SU-DHL-6 (cell line): ENCODE results near the gene TMEM119.

Source experiments
- H2AFZ ChIP-seq: fragments of 200-600 bp; sonication (generic); 2 replicates; pipeline ENCODE4 v1.6.1; 2014; ENCODE audit warnings: low read depth, mild to moderate bottlenecking, moderate library complexity, mixed read lengths, antibody characterized with exemption, low read length; ENCODE audit not compliant: severe bottlenecking
- H3F3A ChIP-seq: fragments of 200-600 bp; shearing (Covaris generic); 2 replicates; pipeline ENCODE4 v1.6.0; 2016; ENCODE audit warnings: antibody characterized with exemption, mild to moderate bottlenecking; ENCODE audit not compliant: insufficient read depth
- H3K27ac ChIP-seq: fragments of 200-600 bp; sonication (generic); 2 replicates; pipeline ENCODE4 v1.5.1; 2016; ENCODE audit warnings: low read depth, mild to moderate bottlenecking, low read length, moderate library complexity, mixed read lengths
- H3K27me3 ChIP-seq: fragments of 200-600 bp; sonication (generic), shearing (Covaris generic); 2 replicates; pipeline ENCODE4 v1.6.0; 2014; ENCODE audit warnings: mild to moderate bottlenecking, low read length
- H3K36me3 ChIP-seq: fragments of 200-600 bp; sonication (generic); 2 replicates; pipeline ENCODE4 v1.6.1; 2014; ENCODE audit warnings: mild to moderate bottlenecking, low read length, mixed read lengths
- H3K4me2 ChIP-seq: fragments of 300-600, 200-600 bp; shearing (Covaris generic), sonication (generic); 2 replicates; pipeline ENCODE4 v1.6.0; 2014; ENCODE audit warnings: low read length, low read depth, mild to moderate bottlenecking; ENCODE audit not compliant: poor library complexity, severe bottlenecking
- H3K4me3 ChIP-seq: fragments of 200-600 bp; sonication (generic); 2 replicates; pipeline ENCODE4 v1.5.1; 2014; ENCODE audit warnings: antibody characterized with exemption, low read length, mild to moderate bottlenecking, mixed read lengths; ENCODE audit not compliant: insufficient read depth, poor library complexity, severe bottlenecking
- H3K79me2 ChIP-seq: fragments of 200-600 bp; sonication (generic); 2 replicates; pipeline ENCODE4 v1.6.1; 2014; ENCODE audit warnings: mild to moderate bottlenecking, low read length, moderate library complexity; ENCODE audit not compliant: insufficient read depth
- H3K9ac ChIP-seq: fragments of 200-600 bp; sonication (generic); 2 replicates; pipeline ENCODE4 v1.7.0; 2014; ENCODE audit warnings: mild to moderate bottlenecking, low read length
- H3K9me2 ChIP-seq: fragments of 200-600 bp; sonication (generic); replicated peaks from 2 replicates; pipeline ENCODE4 v1.6.1; 2014; ENCODE audit warnings: low read length; ENCODE audit not compliant: insufficient read depth
- H3K9me3 ChIP-seq: fragments of 200-600 bp; sonication (generic); 2 replicates; pipeline ENCODE4 v1.6.1; 2014; ENCODE audit warnings: low read length, mixed read lengths; ENCODE audit not compliant: insufficient read depth
- H4K20me1 ChIP-seq: fragments of 200-600 bp; sonication (generic); 2 replicates; pipeline ENCODE4 v1.6.1; 2014; ENCODE audit warnings: low read depth, mild to moderate bottlenecking, antibody characterized with exemption, low read length, moderate library complexity, mixed read lengths
- CTCF ChIP-seq: fragments of 200-600 bp; sonication (generic); IDR thresholded peaks from one replicate; pipeline ENCODE4 v1.5.1; 2017; ENCODE audit warnings: antibody characterized with exemption, mild to moderate bottlenecking, low read length, moderate library complexity; ENCODE audit not compliant: insufficient read depth, poor library complexity, severe bottlenecking
- EZH2phosphoT487 ChIP-seq: fragments of 200-600 bp; sonication (generic), shearing (Covaris generic); conservative IDR thresholded peaks from 2 replicates; pipeline ENCODE4 v1.6.1; 2018; ENCODE audit warnings: mild to moderate bottlenecking, antibody characterized with exemption, low read length, moderate library complexity, mixed read lengths

The TMEM119 gene

GRCh38 chr12:108627134-108627920 lies 29.4 kb upstream of the TMEM119 start:
- TF ChIP-seq CTCF (no peak), EZH2phosphoT487 (no peak)
- no peak overlapping the region for H2AFZ ChIP-seq
- no peaks in the 10 kb centered on the region for H3K9me2 ChIP-seq
- H3F3A ChIP-seq: no peaks in the 10 kb centered on the region
- no peak overlapping the region for H3K4me2 ChIP-seq
- H3K36me3 ChIP-seq: no peaks in the 10 kb centered on the region
- no peaks in the 10 kb centered on the region for H3K27me3 ChIP-seq
- H3K9ac ChIP-seq: no peak overlapping the region
- H3K27ac ChIP-seq: no peak overlapping the region
- no peaks in the 10 kb centered on the region for H4K20me1 ChIP-seq
- no peaks in the 10 kb centered on the region for H3K9me3 ChIP-seq
- H3K79me2 ChIP-seq: no peaks in the 10 kb centered on the region
- H3K4me3 ChIP-seq: no peak overlapping the region

- H3K9me3 ChIP-seq: no peaks in the 10 kb centered on the region
- no peak for TF ChIP-seq EZH2phosphoT487
- TF ChIP-seq CTCF: no peak
- H3K4me3 ChIP-seq: no peak overlapping the region
- no peak overlapping the region for H3K9ac ChIP-seq
- H3K9me2 ChIP-seq: no peaks in the 10 kb centered on the region
- H4K20me1 ChIP-seq: no peaks in the 10 kb centered on the region
- no peaks in the 10 kb centered on the region for H3K79me2 ChIP-seq
- no peaks in the 10 kb centered on the region for H3K36me3 ChIP-seq
- no peak overlapping the region for H3K27ac ChIP-seq
- H3F3A ChIP-seq: no peaks in the 10 kb centered on the region
- no peak overlapping the region for H2AFZ ChIP-seq
- no peak overlapping the region for H3K4me2 ChIP-seq
- H3K27me3 ChIP-seq: no peaks in the 10 kb centered on the region
These were observed 27.3 kb upstream of the TMEM119 start for GRCh38 chr12:108625228-108625627.

- no peak overlapping the region for H3K4me3 ChIP-seq
- no peaks in the 10 kb centered on the region for H3K27me3 ChIP-seq
- no peaks in the 10 kb centered on the region for H3K79me2 ChIP-seq
- no peak overlapping the region for H3K4me2 ChIP-seq
- H2AFZ ChIP-seq: no peak overlapping the region
- H3K27ac ChIP-seq: no peak overlapping the region
- H3K36me3 ChIP-seq: no peaks in the 10 kb centered on the region
- no peak for TF ChIP-seq EZH2phosphoT487
- TF ChIP-seq CTCF: no peak
- no peaks in the 10 kb centered on the region for H3K9me3 ChIP-seq
- no peaks in the 10 kb centered on the region for H3K9me2 ChIP-seq
- no peaks in the 10 kb centered on the region for H3F3A ChIP-seq
- H3K9ac ChIP-seq: no peak overlapping the region
- H4K20me1 ChIP-seq: no peaks in the 10 kb centered on the region
These were observed 25.7 kb upstream of the TMEM119 start for GRCh38 chr12:108623577-108623976.
